ENCODE measurements around the gene FBP2.

FBP2 gene

DNA sequence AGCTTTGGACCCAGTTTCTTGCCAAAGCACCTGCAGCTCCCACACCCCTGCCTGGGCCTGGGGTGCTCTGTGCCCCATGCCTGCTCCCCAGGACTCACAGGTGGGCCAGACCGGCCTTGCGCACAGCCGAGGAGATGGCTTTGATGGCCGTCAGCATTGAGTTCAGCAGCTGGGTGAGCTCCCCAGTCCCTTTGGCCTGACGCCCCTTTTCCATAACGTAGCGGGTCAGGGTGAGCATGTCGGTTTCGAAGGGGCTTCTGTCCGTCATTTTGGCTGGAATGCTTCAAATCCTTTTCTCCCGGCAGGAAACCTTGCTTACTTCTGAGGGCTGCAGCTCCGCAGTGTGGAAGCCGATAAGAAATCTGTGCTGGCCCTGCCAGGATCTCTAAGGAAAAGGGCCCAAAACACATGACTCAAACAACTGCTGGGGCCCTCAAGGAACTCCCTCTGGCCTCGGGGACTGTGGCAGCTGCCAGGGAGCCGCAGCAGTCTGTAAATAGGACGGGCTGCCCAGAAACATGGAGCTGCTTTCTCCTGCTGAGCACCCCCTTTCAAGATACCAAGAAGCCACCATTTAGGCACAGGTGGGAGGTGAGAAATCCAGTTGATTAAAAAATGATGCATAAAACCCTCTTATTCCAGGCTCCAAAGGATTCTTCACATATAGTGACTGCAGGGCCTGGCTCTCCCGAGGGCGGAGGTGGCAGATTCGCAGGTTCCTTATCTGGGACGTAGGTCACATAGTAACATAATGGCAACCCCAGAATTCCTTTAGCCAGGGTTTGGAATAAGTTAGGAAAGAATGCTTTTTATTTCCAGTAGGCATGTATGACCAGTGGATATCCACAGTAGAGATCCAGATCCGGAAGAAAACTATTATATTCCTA is at the start of gene FBP2:
Gene FBP2, minus strand, starts transcription at position 366 of the 887 bp plus-strand sequence. Its CDS starts 98 bp downstream, at position 268.
- DNase-seq (ENCODE audit: low read depth in 4 of 4, low spot score in 1 of 4), result no peak

DNA sequence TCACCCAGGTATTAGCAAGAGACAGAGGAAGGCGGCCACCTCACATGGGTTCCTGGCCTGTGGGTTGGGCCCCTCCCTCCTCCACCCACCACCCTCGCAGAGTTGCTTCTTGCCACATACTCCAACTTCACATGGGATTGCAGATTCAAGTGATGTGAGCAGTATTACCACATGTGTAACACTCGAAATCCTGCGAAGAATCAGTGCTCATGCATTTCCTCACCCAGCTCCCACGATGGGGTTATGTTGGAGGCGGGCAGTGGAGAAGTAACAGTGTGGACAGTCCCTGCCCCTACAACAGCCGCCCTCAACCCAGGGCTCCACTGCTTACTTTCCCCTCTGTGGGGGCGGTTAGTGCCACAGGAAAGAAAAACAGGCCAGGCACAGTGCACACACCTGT is 49.6 kb upstream of the FBP2 start:
- DNase-seq (ENCODE audit: low read depth in 4 of 4, low spot score in 1 of 4), result no peak

- DNase-seq (ENCODE audit: low read depth in 4 of 4, low spot score in 1 of 4), result no peak
Observed at GRCh38 chr9:94642501-94642900, 48.9 kb upstream of the FBP2 start.

- DNase-seq (ENCODE audit: low read depth in 4 of 4, low spot score in 1 of 4), result no peak
Observed at GRCh38 chr9:94639999-94640376, 46.4 kb upstream of the FBP2 start.

GRCh38 chr9:94639061-94639998 is 45.7 kb upstream of the FBP2 start, which contains the start of gene FBP1:
Gene FBP1 (minus strand): TSS chr9:94639518. CDS start chr9:94639310, 208 bp downstream.
- peak in 1 of 4 experiments; percentile 25 for DNase-seq (ENCODE audit: low read depth in 4 of 4, low spot score in 1 of 4)

DNA sequence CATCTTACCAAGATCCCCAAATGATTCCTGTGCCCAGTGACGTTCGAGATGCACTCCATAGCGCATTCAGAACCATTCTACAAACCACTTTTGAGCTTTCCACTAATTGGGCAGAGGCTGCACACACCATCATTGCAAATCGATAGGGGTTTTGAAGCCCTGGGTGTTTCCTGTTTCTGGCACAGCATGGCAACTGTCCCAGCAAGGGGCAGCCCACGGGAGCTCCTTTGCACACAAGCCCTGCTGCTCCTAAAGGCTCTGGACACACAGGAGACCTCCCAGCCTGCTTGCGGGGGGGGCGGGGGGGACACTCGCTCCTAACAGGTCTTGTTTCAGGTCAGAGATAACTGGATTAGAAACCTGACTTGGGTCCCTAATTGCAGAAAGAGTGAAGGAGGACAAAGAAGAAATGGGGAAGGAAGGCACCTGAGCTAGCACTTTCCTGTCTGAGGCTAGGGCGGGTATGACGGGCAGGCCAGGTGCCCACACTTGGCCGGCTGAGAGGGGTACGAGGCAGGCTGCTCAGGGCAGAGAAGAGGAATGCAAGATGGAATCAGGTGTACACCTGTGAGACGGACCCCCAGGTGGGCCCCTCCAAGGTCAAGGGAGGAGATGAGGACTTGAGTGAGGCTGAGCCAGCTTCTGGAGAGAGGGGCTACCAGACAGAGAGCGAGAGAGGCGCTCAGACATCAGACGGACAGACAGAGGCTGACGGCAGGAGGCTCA is 44.9 kb upstream of the FBP2 start:
- no peak for DNase-seq (ENCODE audit: low read depth in 4 of 4, low spot score in 1 of 4)

- DNase-seq (ENCODE audit: low read depth in 4 of 4, low spot score in 1 of 4), result no peak
Observed at GRCh38 chr9:94632737-94633136, 39.1 kb upstream of the FBP2 start.

- DNase-seq (ENCODE audit: low read depth in 4 of 4, low spot score in 1 of 4), result no peak
Observed at GRCh38 chr9:94631599-94631998, 38.0 kb upstream of the FBP2 start.

DNA sequence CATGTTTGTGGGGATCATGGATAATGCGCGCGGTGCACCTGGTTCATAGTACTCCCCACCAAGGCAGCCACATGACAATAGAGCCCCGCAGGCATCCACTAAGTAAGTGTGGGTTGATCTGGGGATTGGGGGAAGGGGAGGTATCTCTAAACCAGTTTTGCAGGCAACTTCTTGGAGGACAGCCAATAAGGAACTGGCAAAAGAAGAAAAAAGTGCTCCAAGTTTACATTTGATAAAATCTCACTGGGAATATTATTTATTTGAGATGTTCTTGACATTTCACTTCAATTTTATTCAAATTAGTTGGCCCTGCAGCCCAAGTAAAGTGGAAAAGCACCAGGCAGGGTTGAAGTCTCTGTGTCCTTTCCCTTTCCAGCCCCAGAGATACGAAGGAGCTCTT is 37.2 kb upstream of the FBP2 start:
- DNase-seq (ENCODE audit: low read depth in 4 of 4, low spot score in 1 of 4), result no peak

GRCh38 chr9:94630281-94630680 is 36.7 kb upstream of the FBP2 start:
- DNase-seq (ENCODE audit: low read depth in 4 of 4, low spot score in 1 of 4), result no peak

GRCh38 chr9:94627287-94627686 is 33.7 kb upstream of the FBP2 start:
- no peak for DNase-seq (ENCODE audit: low read depth in 4 of 4, low spot score in 1 of 4)

GRCh38 chr9:94625835-94626234 is 32.2 kb upstream of the FBP2 start:
- DNase-seq (ENCODE audit: low read depth in 4 of 4, low spot score in 1 of 4), result no peak

- DNase-seq (ENCODE audit: low read depth in 4 of 4, low spot score in 1 of 4), result no peak
Observed at GRCh38 chr9:94624629-94625028, 31.0 kb upstream of the FBP2 start.

DNA sequence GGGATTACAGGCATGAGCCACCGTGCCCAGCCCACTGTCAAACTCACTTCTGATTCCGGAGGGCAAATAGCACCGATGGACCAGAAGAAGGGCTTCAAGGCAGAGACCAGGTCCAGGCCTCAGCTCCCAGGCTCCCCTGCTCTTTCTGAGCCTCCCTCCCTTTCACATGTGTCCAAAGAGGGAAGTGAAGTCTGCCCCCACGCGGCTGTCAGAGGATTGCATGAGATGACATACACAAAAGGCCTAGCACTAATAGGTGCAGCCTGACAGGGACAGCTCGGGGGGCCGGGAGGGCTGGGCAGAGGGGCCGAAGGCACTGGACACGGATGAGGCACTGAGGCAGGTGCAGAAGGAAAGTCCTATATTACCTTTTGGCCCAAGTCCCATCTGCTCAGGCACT is 29.6 kb upstream of the FBP2 start:
- DNase-seq (ENCODE audit: low read depth in 4 of 4, low spot score in 1 of 4), result peak in 1 of 4 experiments; percentile 22

DNA sequence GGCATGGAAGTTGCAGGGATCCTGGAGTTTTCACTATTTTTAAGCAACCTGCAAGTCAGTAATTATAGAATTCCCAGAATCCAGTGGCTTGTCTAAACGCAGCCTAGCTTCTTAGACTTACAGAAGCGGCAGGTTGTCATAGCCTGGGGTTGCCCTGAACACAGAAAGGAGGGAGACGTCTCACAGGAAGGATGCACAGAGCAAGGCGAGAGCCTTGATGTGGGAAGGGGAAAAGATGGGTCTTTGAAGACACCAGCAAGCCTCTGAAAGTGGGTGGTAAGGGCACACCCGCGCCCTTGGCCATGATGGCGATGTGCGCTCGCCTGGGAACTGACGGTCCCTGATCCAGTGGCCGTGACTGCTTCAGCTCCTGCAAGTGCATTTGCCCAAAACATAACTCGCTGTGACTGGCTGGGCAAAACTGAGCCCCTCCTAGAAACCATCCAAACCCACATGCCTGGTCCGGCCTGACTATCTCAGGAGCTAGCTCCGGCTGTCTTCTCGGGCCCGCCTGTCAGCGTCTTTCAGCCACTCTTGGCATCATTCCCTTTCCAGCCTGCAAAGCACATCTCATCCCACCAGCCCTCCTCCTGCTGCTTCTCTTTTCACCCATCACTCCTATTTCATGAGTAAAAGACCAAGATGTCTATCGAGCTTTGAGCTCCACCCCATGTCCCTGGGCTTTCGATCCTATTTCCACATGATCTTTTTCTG is 28.6 kb upstream of the FBP2 start:
- DNase-seq (ENCODE audit: low read depth in 4 of 4, low spot score in 1 of 4), result no peak

DNA sequence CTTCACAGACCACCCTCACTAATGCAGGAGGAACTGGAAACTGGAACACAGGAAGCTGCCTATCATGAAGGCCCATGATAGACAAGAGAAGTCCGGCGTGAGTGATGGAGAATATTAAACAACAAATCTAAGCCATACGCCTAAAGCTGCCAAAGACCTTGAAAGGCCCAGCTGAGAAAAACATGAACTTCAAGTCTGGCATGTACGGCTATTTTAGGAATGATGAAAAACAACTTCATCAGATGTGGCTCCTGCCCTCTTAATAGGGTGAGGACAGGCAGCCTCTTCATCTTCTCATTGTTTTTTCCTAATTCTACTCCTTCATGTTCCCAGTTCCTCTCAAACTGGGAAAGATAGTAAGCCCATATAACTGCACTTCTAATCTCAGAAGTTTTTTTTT is 25.4 kb upstream of the FBP2 start:
- no peak for DNase-seq (ENCODE audit: low read depth in 4 of 4, low spot score in 1 of 4)

DNA sequence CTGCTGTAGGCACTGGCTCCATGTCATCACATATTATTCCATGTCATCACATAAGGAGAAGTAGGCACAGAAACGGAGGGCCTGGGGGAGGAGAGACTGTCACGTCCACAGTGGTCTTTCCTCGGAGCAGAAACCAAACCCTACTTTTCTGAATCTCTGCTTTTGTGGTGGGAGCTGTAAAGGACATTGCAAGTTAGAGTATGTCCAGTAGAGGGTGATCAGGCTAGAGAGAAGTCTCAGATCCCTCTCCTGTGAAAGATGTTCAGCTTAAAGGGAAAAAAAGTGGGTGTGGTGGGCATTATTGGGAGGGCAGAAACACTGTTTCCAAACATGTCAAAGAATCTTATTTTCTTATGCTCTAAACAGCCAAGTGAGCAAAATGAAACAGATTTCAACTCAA is 19.4 kb upstream of the FBP2 start:
- no peak for DNase-seq (ENCODE audit: low read depth in 4 of 4, low spot score in 1 of 4)

DNA sequence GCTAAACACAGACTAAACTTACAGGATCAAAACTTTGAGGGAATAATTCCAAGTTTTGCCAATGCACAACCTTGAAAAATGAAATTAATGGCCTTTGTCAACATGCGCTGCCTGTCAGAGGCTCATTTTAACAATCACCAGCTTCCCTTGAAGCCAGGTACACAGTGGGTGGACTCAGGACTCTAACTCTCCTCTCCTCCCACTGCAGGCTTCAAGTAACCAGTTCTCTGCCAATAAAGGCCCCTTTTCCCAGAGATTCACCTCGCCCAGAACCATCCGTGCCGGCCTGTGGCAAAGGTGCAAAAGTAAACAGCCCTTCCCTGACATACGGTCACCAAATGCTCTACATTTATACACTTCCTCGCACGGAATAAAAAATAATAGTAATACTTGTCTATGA is 18.4 kb upstream of the FBP2 start:
- DNase-seq (ENCODE audit: low read depth in 4 of 4, low spot score in 1 of 4), result no peak

GRCh38 chr9:94611638-94612068 is 18.0 kb upstream of the FBP2 start:
- DNase-seq (ENCODE audit: low read depth in 4 of 4, low spot score in 1 of 4), result peak in 3 of 4 experiments; percentile 13 to 71 (median 48)

- no peak for DNase-seq (ENCODE audit: low read depth in 4 of 4, low spot score in 1 of 4)
Observed at GRCh38 chr9:94610181-94610606, 16.6 kb upstream of the FBP2 start.

GRCh38 chr9:94607423-94607691 is 13.7 kb upstream of the FBP2 start:
- DNase-seq (ENCODE audit: low read depth in 4 of 4, low spot score in 1 of 4), result no peak
